Keratinocyte (primary cell): Measurements from ENCODE around the gene SH3D19. TPM values are rescaled to one million over a fixed set of nuclear protein-coding genes. Genes with fewer than 3 reads are reported as not detected.

Experiments
- DNase-seq: peaks from one replicate; pipeline ENCODE4 v3.0.0-alpha.2; 2011; ENCODE audit warnings: low read depth, missing footprints, low spot score
- FAIRE-seq: peaks from 2 replicates; lab custom pipeline; 2011; peaks lifted over from hg19 to GRCh38; lab: Jason Lieb, UNC
- H2AFZ ChIP-seq: 2 replicates; pipeline ENCODE4 v1.6.0; 2012; ENCODE audit warnings: low read length, control low read depth, inconsistent platforms; ENCODE audit not compliant: control insufficient read depth
- H3K27ac ChIP-seq: 2 replicates; pipeline ENCODE4 v1.5.1; 2011; ENCODE audit warnings: low read length; ENCODE audit not compliant: control insufficient read depth, insufficient read depth
- H3K27me3 ChIP-seq: 3 replicates; pipeline ENCODE4 v1.6.0; 2011; ENCODE audit warnings: low read length; ENCODE audit not compliant: control insufficient read depth, insufficient read depth; ENCODE audit errors: extremely low read depth
- H3K36me3 ChIP-seq, 2 experiments: 2 replicates in 1 of 2; 3 replicates in 1 of 2; pipeline ENCODE4 v1.5.1; 2011; ENCODE audit warnings: low read length in 2 of 2, mild to moderate bottlenecking in 1 of 2; ENCODE audit not compliant: control insufficient read depth in 2 of 2, insufficient read depth in 2 of 2; ENCODE audit errors: extremely low read depth in 1 of 2
- H3K4me1 ChIP-seq: 3 replicates; pipeline ENCODE4 v1.5.1; 2011; ENCODE audit warnings: low read length; ENCODE audit not compliant: control insufficient read depth, insufficient read depth; ENCODE audit errors: extremely low read depth
- H3K4me2 ChIP-seq: 3 replicates; pipeline ENCODE4 v1.6.0; 2011; ENCODE audit warnings: low read depth, low read length; ENCODE audit not compliant: control insufficient read depth, insufficient read depth; ENCODE audit errors: extremely low read depth
- H3K4me3 ChIP-seq, 3 experiments: fragments of 200-600 bp in 1 of 3; sonication (generic) in 1 of 3; 2 replicates in 2 of 3; 3 replicates in 1 of 3; pipeline ENCODE4 v1.5.1; 2011 to 2016; ENCODE audit warnings: low read length in 3 of 3, mild to moderate bottlenecking in 3 of 3, control low read depth in 2 of 3, inconsistent platforms in 1 of 3, low read depth in 1 of 3, mixed read lengths in 1 of 3, mixed run types in 1 of 3, moderate library complexity in 1 of 3; ENCODE audit not compliant: control insufficient read depth in 2 of 3, insufficient read depth in 2 of 3; ENCODE audit errors: extremely low read depth in 1 of 3
- H3K79me2 ChIP-seq: 2 replicates; pipeline ENCODE4 v1.6.0; 2012; ENCODE audit warnings: low read length; ENCODE audit not compliant: control insufficient read depth, insufficient read depth
- H3K9ac ChIP-seq: 3 replicates; pipeline ENCODE4 v1.6.0; 2011; ENCODE audit warnings: low read length; ENCODE audit not compliant: control insufficient read depth, insufficient read depth; ENCODE audit errors: extremely low read depth
- H3K9me1 ChIP-seq: 3 replicates; pipeline ENCODE4 v1.6.0; 2011; ENCODE audit warnings: low read length; ENCODE audit not compliant: control insufficient read depth, insufficient read depth; ENCODE audit errors: extremely low read depth
- H3K9me3 ChIP-seq: 2 replicates; pipeline ENCODE4 v1.5.1; 2012; ENCODE audit warnings: low read depth, low read length; ENCODE audit not compliant: control insufficient read depth
- H4K20me1 ChIP-seq: 3 replicates; pipeline ENCODE4 v1.6.0; 2011; ENCODE audit warnings: low read length; ENCODE audit not compliant: control insufficient read depth, insufficient read depth; ENCODE audit errors: extremely low read depth
- CTCF ChIP-seq, 3 experiments: IDR thresholded peaks in 1 of 3; conservative IDR thresholded peaks in 1 of 3; optimal IDR thresholded peaks in 1 of 3; 2 replicates in 2 of 3; 3 replicates in 1 of 3; pipeline versions ENCODE3 to v1.5.1; 2011; ENCODE audit warnings: low read length in 3 of 3, mild to moderate bottlenecking in 3 of 3, moderate library complexity in 2 of 3, control low read depth in 1 of 3, inconsistent platforms in 1 of 3; ENCODE audit not compliant: insufficient read depth in 2 of 3; ENCODE audit errors: extremely low read depth in 1 of 3
- EZH2 ChIP-seq: IDR thresholded peaks from one replicate; pipeline ENCODE4 v1.6.1; 2012; ENCODE audit warnings: inconsistent platforms, mild to moderate bottlenecking, low read length, moderate library complexity
- dilution Hi-C: fragments of 300-500 bp; cut with MboI; formaldehyde crosslinking; loops from one replicate; pipeline ENCODE4 v1.7.0; 2020; ENCODE audit warnings: low sequenced_read_pairs; ENCODE audit not compliant: extremely low pct_ligation_motif_present
- polyA plus RNA-seq, 5 experiments: library from polyadenylated mRNA; depleted of rRNA in 3 of 5; stranded (reverse) in 3 of 5; stranded (forward) in 1 of 5; unstranded in 1 of 5; fragments of >200 nt; gene quantifications; 1 replicate in 1 of 5; 2 replicates in 3 of 5; 3 replicates in 1 of 5; pipeline versions ENCODE4 v1.2.1 to v1.2.3, GENCODE V29; 2011 to 2012; ENCODE audit warnings: missing spikeins in 2 of 5, low read depth in 1 of 5, low replicate concordance in 1 of 5

The SH3D19 gene
- polyA plus RNA-seq, 1 donor (not counting 4 experiments of a cell fraction or from before 2014, with no cell fraction given): 24.8 TPM

GRCh38 chr4:151227731-151228130, 97.7 kb downstream of the SH3D19 start:
- Histone ChIP-seq H3K27ac (peak overlapping the region; percentile 68), H3K4me3 (peak overlapping the region in 2 of 3 experiments; percentile 3 to 47), H3K4me1 (peaks cover 33% of the 10 kb centered on the region), H3K36me3 (no peaks in the 10 kb centered on the region), H2AFZ (peak overlapping the region; percentile 52), H3K4me2 (peak overlapping the region; percentile 71), H4K20me1 (no peaks in the 10 kb centered on the region), H3K9me1 (no peaks in the 10 kb centered on the region), H3K9me3 (no peaks in the 10 kb centered on the region), H3K79me2 (peaks cover 2% of the 10 kb centered on the region), H3K27me3 (no peaks in the 10 kb centered on the region), H3K9ac (peak overlapping the region; percentile 48)
- dilution Hi-C loops: no loop called here
- FAIRE-seq (peak; percentile 94), DNase-seq (peak; percentile 49)
- TF ChIP-seq EZH2 (no peak), CTCF (optimal IDR thresholded peaks at IDR 0.05 in 1 of 3, IDR thresholded peaks at IDR 0.05 in 1 of 3, conservative IDR thresholded peaks at IDR 0.05 in 1 of 3; ENCODE audit: extremely low read depth in 1 of 3, insufficient read depth in 2 of 3, low read length in 3 of 3) (no peak)

- no peak for TF ChIP-seq CTCF (optimal IDR thresholded peaks at IDR 0.05 in 1 of 3, IDR thresholded peaks at IDR 0.05 in 1 of 3, conservative IDR thresholded peaks at IDR 0.05 in 1 of 3; ENCODE audit: extremely low read depth in 1 of 3, insufficient read depth in 2 of 3, low read length in 3 of 3)
- TF ChIP-seq EZH2: no peak
- Histone ChIP-seq H2AFZ (no peak overlapping the region), H3K4me1 (peaks cover 33% of the 10 kb centered on the region), H3K27ac (peak overlapping the region; percentile 68), H3K9ac (peak overlapping the region; percentile 48), H3K9me3 (no peaks in the 10 kb centered on the region), H3K27me3 (no peaks in the 10 kb centered on the region), H4K20me1 (no peaks in the 10 kb centered on the region), H3K4me2 (peak overlapping the region; percentile 71), H3K9me1 (no peaks in the 10 kb centered on the region), H3K4me3 (peak overlapping the region in 1 of 3 experiments; percentile 47), H3K36me3 (no peaks in the 10 kb centered on the region), H3K79me2 (peaks cover 2% of the 10 kb centered on the region)
- FAIRE-seq: no peak
- no peak for DNase-seq
- dilution Hi-C loops: no loop called here
Measured at GRCh38 chr4:151227172-151227571, 98.2 kb downstream of the SH3D19 start.
